Measurements from ENCODE around the gene CLN5. TPM values are rescaled to one million over a fixed set of nuclear protein-coding genes. Genes with fewer than 3 reads are reported as not detected.

CLN5 gene
- total and polyA plus RNA-seq, 12 donors: 10.5 to 22.3 (median 15.2) TPM

DNA sequence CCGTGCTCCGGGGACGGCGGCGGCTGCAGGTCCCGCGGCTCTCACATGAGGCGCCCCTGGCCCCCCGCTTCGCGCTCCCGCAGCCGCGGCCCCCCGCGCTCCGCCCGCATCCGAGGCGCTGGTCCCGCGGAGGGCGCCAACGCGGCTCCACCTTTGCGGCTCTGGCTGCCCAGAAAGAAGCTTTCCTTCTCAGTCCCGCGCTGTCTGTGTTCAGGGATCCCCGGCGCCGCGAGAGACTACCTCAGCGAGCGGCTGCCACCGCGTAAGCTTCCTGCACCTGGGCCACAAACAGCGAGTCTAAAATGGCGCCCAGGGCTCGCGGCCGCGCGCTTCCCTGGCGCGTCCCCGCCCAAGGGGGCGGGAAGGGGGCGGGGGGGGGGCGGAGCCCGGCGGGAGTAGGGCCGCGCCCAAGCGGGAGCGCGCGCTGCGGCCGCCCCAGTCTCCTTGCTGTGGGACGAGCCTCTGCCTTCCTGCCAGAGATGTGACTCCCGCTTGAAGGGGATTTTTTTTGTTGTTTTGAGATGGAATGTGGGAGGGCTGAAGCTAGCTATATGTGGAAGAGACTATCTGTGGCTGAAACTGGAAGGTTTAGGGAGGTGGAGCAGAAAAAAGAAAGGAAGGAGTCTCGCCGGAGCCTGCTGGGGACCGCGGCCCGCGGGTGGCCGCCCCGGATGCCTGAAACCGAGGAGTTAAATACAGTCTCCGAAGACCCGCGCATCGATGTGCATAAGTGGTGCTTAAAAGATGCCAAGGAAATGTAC, 35.2 kb downstream of the CLN5 start, which contains the start of gene FBXL3:
Gene FBXL3 (minus strand): TSS at position 299 of the 761 bp plus-strand sequence. CDS start 5,299 bp downstream, outside the sequence.
- no peak for TF ChIP-seq CTCF (IDR thresholded peaks at IDR 0.05)
- Histone ChIP-seq H3K4me1 (peaks cover 4 to 59% (median 48%) of the 10 kb centered on the region in 9 donors), H3K9me3 (no peaks in the 10 kb centered on the region), H3K27ac (peak within 1 kb of the TSS; percentile 96 to 100 (median 99)), H3K27me3 (no peaks in the 10 kb centered on the region), H3K36me3 (peaks cover 0 to 7% (median 0%) of the 10 kb centered on the region in 9 donors), H3K4me3 (peak within 1 kb of the TSS; percentile 70 to 100 (median 92))
- ATAC-seq (peak; percentile 87 to 95 (median 91)), DNase-seq (peak; percentile 84 to 87)
- WGBS, 2 donors: 0 to 1% methylated on average over 59 to 74 of the region's 74 CpGs
- intact Hi-C loops (cut with DNase I): loop anchor here in 2 of 10 donors (5.0 kb wide), 2 partner anchors 35 to 300 kb away; partner anchors contain the start of genes CLN5 (in 1 of the 2) and MYCBP2 (in 1 of the 2)

DNA sequence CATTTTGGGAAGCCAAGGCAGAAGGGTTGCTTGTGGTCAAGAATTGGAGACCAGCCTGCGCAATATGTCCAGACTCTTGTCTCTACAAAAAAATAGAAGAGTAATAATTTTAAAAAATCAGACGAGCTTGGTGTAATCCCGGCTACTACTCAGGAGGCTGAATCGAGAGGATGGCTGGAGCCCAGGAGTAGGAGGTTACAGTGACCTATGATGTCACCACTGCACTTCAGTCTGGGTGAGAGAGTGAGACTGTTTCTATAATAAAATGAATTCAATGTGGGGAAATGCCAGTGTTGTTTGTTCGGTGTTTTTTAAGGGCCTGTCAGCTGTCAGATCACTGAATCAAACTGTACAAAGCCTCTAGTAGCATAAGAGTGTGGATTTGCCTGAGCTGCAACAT, 36.3 kb downstream of the CLN5 start:
- intact Hi-C loops (cut with DNase I): loop anchor here in 2 of 10 donors (5.0 kb wide), 2 partner anchors 36 to 299 kb away; partner anchors contain the start of genes CLN5 (in 1 of the 2) and MYCBP2 (in 1 of the 2)
- DNase-seq: peak in 1 of 2 donors; percentile 57
- TF ChIP-seq CTCF (IDR thresholded peaks at IDR 0.05): no peak
- no peaks in the 10 kb centered on the region for H3K9me3 ChIP-seq
- WGBS, 2 donors: 35 to 44% methylated on average over 5 of the region's 5 CpGs
- ATAC-seq: peak in 6 of 8 donors; percentile 36 to 61 (median 48)
- peaks cover 4 to 48% (median 37%) of the 10 kb centered on the region in 9 donors for H3K4me1 ChIP-seq
- H3K4me3 ChIP-seq: peak overlapping the region in 8 of 10 donors; percentile 70 to 99 (median 92)
- peaks cover 0 to 6% (median 0%) of the 10 kb centered on the region in 9 donors for H3K36me3 ChIP-seq
- peak overlapping the region in 9 of 10 donors; percentile 96 to 100 (median 99) for H3K27ac ChIP-seq
- H3K27me3 ChIP-seq: no peaks in the 10 kb centered on the region

DNA sequence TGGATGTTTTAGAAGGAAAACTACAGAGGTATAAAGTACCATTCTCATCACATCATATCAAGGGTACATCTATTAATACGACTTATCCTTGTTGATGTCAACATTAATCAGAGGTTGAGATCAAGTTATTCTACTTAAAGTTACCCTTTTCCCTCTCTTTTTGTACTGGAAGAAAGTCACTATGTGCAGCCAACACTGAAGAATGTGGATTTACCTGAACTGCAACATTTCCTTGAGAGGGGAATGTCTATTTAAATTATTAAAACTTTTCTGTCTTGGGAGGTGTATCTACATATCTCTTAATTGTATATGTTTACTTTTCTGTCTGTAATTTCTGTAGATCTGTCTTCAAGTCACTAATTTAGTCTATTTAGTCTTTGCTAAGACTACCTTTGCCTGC, 37.6 kb downstream of the CLN5 start:
- intact Hi-C loops (cut with DNase I): loop anchor here in 2 of 10 donors (5.0 kb wide), 2 partner anchors 37 to 298 kb away; partner anchors contain the start of genes CLN5 (in 1 of the 2) and MYCBP2 (in 1 of the 2)
- DNase-seq: no peak

More for the DNA sequence above, 37.6 kb downstream of the CLN5 start:
- Histone ChIP-seq H3K4me1 (peaks cover 4 to 36% (median 25%) of the 10 kb centered on the region in 9 donors), H3K27me3 (no peaks in the 10 kb centered on the region), H3K4me3 (no peak overlapping the region), H3K9me3 (no peaks in the 10 kb centered on the region), H3K27ac (no peak overlapping the region), H3K36me3 (no peaks in the 10 kb centered on the region)
- WGBS, 2 donors: 95 to 100% methylated on average over 1 of the region's 1 CpG
- ATAC-seq: no peak
- TF ChIP-seq CTCF (IDR thresholded peaks at IDR 0.05): no peak

Measured in heart right ventricle (tissue), 16 donors.